ENCODE data around the gene REM1.
A peak's percentile ranks its signal among the peaks of the same experiment; 100 is the strongest.
"Not testable (repeated sequence)": the region's sequence is repeated elsewhere in the genome, so short reads cannot be mapped to it uniquely, and the experiment has no call there.

Gene REM1

GRCh38 chr20:31474758-31475427, at the start of gene REM1, which contains the start of gene DEFB124:
Gene REM1, plus strand, starts transcription at chr20:31475288. Its CDS starts 1,158 bp downstream, at chr20:31476446.
Gene DEFB124, minus strand, starts transcription at chr20:31475127. Its CDS starts 2,114 bp downstream, at chr20:31473013.
- DNase-seq, result no peak

- DNase-seq, result no peak
Measured at GRCh38 chr20:31425797-31426196, 49.3 kb upstream of the REM1 start.

GRCh38 chr20:31426891-31427551, 48.1 kb upstream of the REM1 start:
- DNase-seq, result not testable (repeated sequence)

GRCh38 chr20:31427576-31427975, 47.5 kb upstream of the REM1 start:
- DNase-seq, result not testable (repeated sequence)

GRCh38 chr20:31430568-31431115, 44.4 kb upstream of the REM1 start:
- DNase-seq, result no peak

GRCh38 chr20:31440012-31440659, 35.0 kb upstream of the REM1 start, which contains the start of gene DEFB123:
Gene DEFB123, plus strand, starts transcription at chr20:31440632. Its CDS starts 67 bp downstream, at chr20:31440699.
- DNase-seq, result no peak

GRCh38 chr20:31446084-31446819, 28.8 kb upstream of the REM1 start:
- no peak for DNase-seq

GRCh38 chr20:31449511-31450414, 25.3 kb upstream of the REM1 start:
- no peak for DNase-seq

GRCh38 chr20:31452575-31452974, 22.5 kb upstream of the REM1 start:
- no peak for DNase-seq

- DNase-seq, result no peak
Measured at GRCh38 chr20:31454361-31454760, 20.7 kb upstream of the REM1 start.

- DNase-seq, result not testable (repeated sequence)
Measured at GRCh38 chr20:31470946-31471345, 4.1 kb upstream of the REM1 start.

- DNase-seq, result no peak
Measured at GRCh38 chr20:31472395-31473330, 2.4 kb upstream of the REM1 start.

- DNase-seq, result no peak
Measured at GRCh38 chr20:31473331-31474096, 1.6 kb upstream of the REM1 start.

GRCh38 chr20:31474097-31474436, 1.0 kb upstream of the REM1 start:
- no peak for DNase-seq

GRCh38 chr20:31475472-31476293, 595 bp downstream of the REM1 start:
- DNase-seq, result no peak

- DNase-seq, result no peak
Measured at GRCh38 chr20:31476294-31476585, 1.2 kb downstream of the REM1 start.

- no peak for DNase-seq
Measured at GRCh38 chr20:31476643-31477215, 1.6 kb downstream of the REM1 start.

- peak in 1 of 6 experiments; percentile 1 for DNase-seq
Measured at GRCh38 chr20:31484001-31484400, 8.9 kb downstream of the REM1 start.
